SU-DHL-6 (cell line): ENCODE results near the gene SH3RF3.

Source experiments
- H2AFZ ChIP-seq: fragments of 200-600 bp; sonication (generic); 2 replicates; pipeline ENCODE4 v1.6.1; 2014; ENCODE audit warnings: low read depth, mild to moderate bottlenecking, moderate library complexity, mixed read lengths, antibody characterized with exemption, low read length; ENCODE audit not compliant: severe bottlenecking
- H3F3A ChIP-seq: fragments of 200-600 bp; shearing (Covaris generic); 2 replicates; pipeline ENCODE4 v1.6.0; 2016; ENCODE audit warnings: antibody characterized with exemption, mild to moderate bottlenecking; ENCODE audit not compliant: insufficient read depth
- H3K27ac ChIP-seq: fragments of 200-600 bp; sonication (generic); 2 replicates; pipeline ENCODE4 v1.5.1; 2016; ENCODE audit warnings: low read depth, mild to moderate bottlenecking, low read length, moderate library complexity, mixed read lengths
- H3K27me3 ChIP-seq: fragments of 200-600 bp; sonication (generic), shearing (Covaris generic); 2 replicates; pipeline ENCODE4 v1.6.0; 2014; ENCODE audit warnings: mild to moderate bottlenecking, low read length
- H3K36me3 ChIP-seq: fragments of 200-600 bp; sonication (generic); 2 replicates; pipeline ENCODE4 v1.6.1; 2014; ENCODE audit warnings: mild to moderate bottlenecking, low read length, mixed read lengths
- H3K4me2 ChIP-seq: fragments of 300-600, 200-600 bp; shearing (Covaris generic), sonication (generic); 2 replicates; pipeline ENCODE4 v1.6.0; 2014; ENCODE audit warnings: low read length, low read depth, mild to moderate bottlenecking; ENCODE audit not compliant: poor library complexity, severe bottlenecking
- H3K4me3 ChIP-seq: fragments of 200-600 bp; sonication (generic); 2 replicates; pipeline ENCODE4 v1.5.1; 2014; ENCODE audit warnings: antibody characterized with exemption, low read length, mild to moderate bottlenecking, mixed read lengths; ENCODE audit not compliant: insufficient read depth, poor library complexity, severe bottlenecking
- H3K79me2 ChIP-seq: fragments of 200-600 bp; sonication (generic); 2 replicates; pipeline ENCODE4 v1.6.1; 2014; ENCODE audit warnings: mild to moderate bottlenecking, low read length, moderate library complexity; ENCODE audit not compliant: insufficient read depth
- H3K9ac ChIP-seq: fragments of 200-600 bp; sonication (generic); 2 replicates; pipeline ENCODE4 v1.7.0; 2014; ENCODE audit warnings: mild to moderate bottlenecking, low read length
- H3K9me2 ChIP-seq: fragments of 200-600 bp; sonication (generic); replicated peaks from 2 replicates; pipeline ENCODE4 v1.6.1; 2014; ENCODE audit warnings: low read length; ENCODE audit not compliant: insufficient read depth
- H3K9me3 ChIP-seq: fragments of 200-600 bp; sonication (generic); 2 replicates; pipeline ENCODE4 v1.6.1; 2014; ENCODE audit warnings: low read length, mixed read lengths; ENCODE audit not compliant: insufficient read depth
- H4K20me1 ChIP-seq: fragments of 200-600 bp; sonication (generic); 2 replicates; pipeline ENCODE4 v1.6.1; 2014; ENCODE audit warnings: low read depth, mild to moderate bottlenecking, antibody characterized with exemption, low read length, moderate library complexity, mixed read lengths
- EZH2phosphoT487 ChIP-seq: fragments of 200-600 bp; sonication (generic), shearing (Covaris generic); conservative IDR thresholded peaks from 2 replicates; pipeline ENCODE4 v1.6.1; 2018; ENCODE audit warnings: mild to moderate bottlenecking, antibody characterized with exemption, low read length, moderate library complexity, mixed read lengths
- TF ChIP-seq, protein P1 (sequence below): fragments of 200-600 bp; sonication (generic); IDR thresholded peaks from one replicate; pipeline ENCODE4 v1.5.1; 2017; ENCODE audit warnings: antibody characterized with exemption, mild to moderate bottlenecking, low read length, moderate library complexity; ENCODE audit not compliant: insufficient read depth, poor library complexity, severe bottlenecking

Gene SH3RF3

GRCh38 chr2:109342256-109342850 is 213.3 kb downstream of the SH3RF3 start:
- H3K9me2 ChIP-seq: no peaks in the 10 kb centered on the region
- no peaks in the 10 kb centered on the region for H3K36me3 ChIP-seq
- H3K27ac ChIP-seq: no peak overlapping the region
- H3K27me3 ChIP-seq: no peaks in the 10 kb centered on the region
- TF ChIP-seq, protein P1, sequence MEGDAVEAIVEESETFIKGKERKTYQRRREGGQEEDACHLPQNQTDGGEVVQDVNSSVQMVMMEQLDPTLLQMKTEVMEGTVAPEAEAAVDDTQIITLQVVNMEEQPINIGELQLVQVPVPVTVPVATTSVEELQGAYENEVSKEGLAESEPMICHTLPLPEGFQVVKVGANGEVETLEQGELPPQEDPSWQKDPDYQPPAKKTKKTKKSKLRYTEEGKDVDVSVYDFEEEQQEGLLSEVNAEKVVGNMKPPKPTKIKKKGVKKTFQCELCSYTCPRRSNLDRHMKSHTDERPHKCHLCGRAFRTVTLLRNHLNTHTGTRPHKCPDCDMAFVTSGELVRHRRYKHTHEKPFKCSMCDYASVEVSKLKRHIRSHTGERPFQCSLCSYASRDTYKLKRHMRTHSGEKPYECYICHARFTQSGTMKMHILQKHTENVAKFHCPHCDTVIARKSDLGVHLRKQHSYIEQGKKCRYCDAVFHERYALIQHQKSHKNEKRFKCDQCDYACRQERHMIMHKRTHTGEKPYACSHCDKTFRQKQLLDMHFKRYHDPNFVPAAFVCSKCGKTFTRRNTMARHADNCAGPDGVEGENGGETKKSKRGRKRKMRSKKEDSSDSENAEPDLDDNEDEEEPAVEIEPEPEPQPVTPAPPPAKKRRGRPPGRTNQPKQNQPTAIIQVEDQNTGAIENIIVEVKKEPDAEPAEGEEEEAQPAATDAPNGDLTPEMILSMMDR: no peak
- no peak for TF ChIP-seq EZH2phosphoT487
- H3F3A ChIP-seq: no peaks in the 10 kb centered on the region
- H3K9me3 ChIP-seq: no peaks in the 10 kb centered on the region
- H4K20me1 ChIP-seq: no peaks in the 10 kb centered on the region
- no peaks in the 10 kb centered on the region for H3K79me2 ChIP-seq
- H3K4me3 ChIP-seq: no peak overlapping the region
- H3K9ac ChIP-seq: no peak overlapping the region
- H3K4me2 ChIP-seq: no peak overlapping the region
- no peak overlapping the region for H2AFZ ChIP-seq

GRCh38 chr2:109342930-109343329 is 213.9 kb downstream of the SH3RF3 start:
- H3K9me3 ChIP-seq: no peaks in the 10 kb centered on the region
- no peaks in the 10 kb centered on the region for H3K36me3 ChIP-seq
- H3K79me2 ChIP-seq: no peaks in the 10 kb centered on the region
- H3K27ac ChIP-seq: no peak overlapping the region
- no peak overlapping the region for H3K9ac ChIP-seq
- no peaks in the 10 kb centered on the region for H3F3A ChIP-seq
- TF ChIP-seq EZH2phosphoT487: no peak
- TF ChIP-seq, protein P1: no peak
- H3K9me2 ChIP-seq: no peaks in the 10 kb centered on the region
- H2AFZ ChIP-seq: no peak overlapping the region
- H3K4me2 ChIP-seq: no peak overlapping the region
- no peaks in the 10 kb centered on the region for H3K27me3 ChIP-seq
- H3K4me3 ChIP-seq: no peak overlapping the region
- H4K20me1 ChIP-seq: no peaks in the 10 kb centered on the region

GRCh38 chr2:109343460-109343859 is 214.5 kb downstream of the SH3RF3 start:
- Histone ChIP-seq H3K79me2 (no peaks in the 10 kb centered on the region), H3F3A (no peaks in the 10 kb centered on the region), H3K9ac (no peak overlapping the region), H3K4me3 (no peak overlapping the region), H3K27me3 (no peaks in the 10 kb centered on the region), H4K20me1 (no peaks in the 10 kb centered on the region), H3K9me3 (no peaks in the 10 kb centered on the region), H3K9me2 (no peaks in the 10 kb centered on the region), H3K27ac (no peak overlapping the region), H3K36me3 (no peaks in the 10 kb centered on the region), H3K4me2 (no peak overlapping the region), H2AFZ (no peak overlapping the region)
- TF ChIP-seq, protein P1: no peak
- TF ChIP-seq EZH2phosphoT487: no peak
